Anterior cingulate cortex (tissue), 58 donors: ENCODE measurements around the gene TMED8.
"Not testable (repeated sequence)": the region's sequence is repeated elsewhere in the genome, so short reads cannot be mapped to it uniquely, and the experiment has no call there.

Experiments used
- DNase-seq, 58 donors: peaks; one replicate each; lab custom pipeline; 2025; lab: John Stamatoyannopoulos, UW

The TMED8 gene

GRCh38 chr14:77324289-77324688 is 52.6 kb downstream of the TMED8 start:
- no peak for DNase-seq

- no peak for DNase-seq
These were observed 53.3 kb downstream of the TMED8 start for GRCh38 chr14:77323571-77323970.

GRCh38 chr14:77322951-77323350 is 53.9 kb downstream of the TMED8 start:
- DNase-seq, result no peak

GRCh38 chr14:77322250-77322902 is 54.5 kb downstream of the TMED8 start:
- no peak for DNase-seq

GRCh38 chr14:77320238-77320935 is 56.5 kb downstream of the TMED8 start, which contains the start of gene POMT2:
TSS of gene POMT2 (minus strand) at chr14:77320883. CDS start at chr14:77320681, 202 bp downstream.
- peak; percentile 58 to 96 (median 92) for DNase-seq

- peak in 9 of 58 donors; percentile 9 to 64 (median 21) for DNase-seq
These were observed 57.5 kb downstream of the TMED8 start for GRCh38 chr14:77319422-77319821.

GRCh38 chr14:77318756-77319155 is 58.1 kb downstream of the TMED8 start:
- not testable (repeated sequence) for DNase-seq

- peak in 16 of 58 donors; percentile 14 to 56 (median 34) for DNase-seq
These were observed 58.8 kb downstream of the TMED8 start for GRCh38 chr14:77318006-77318553.

- DNase-seq, result peak in 5 of 58 donors; percentile 15 to 27 (median 21)
These were observed 60.0 kb downstream of the TMED8 start for GRCh38 chr14:77316872-77317301.

- DNase-seq, result no peak
These were observed 60.7 kb downstream of the TMED8 start for GRCh38 chr14:77316195-77316505.

GRCh38 chr14:77314539-77315457 is 62.1 kb downstream of the TMED8 start:
- DNase-seq, result peak in 5 of 58 donors; percentile 17 to 57 (median 48)

- peak in 17 of 58 donors; percentile 16 to 66 (median 33) for DNase-seq
These were observed 62.9 kb downstream of the TMED8 start for GRCh38 chr14:77314043-77314442.

GRCh38 chr14:77313371-77313770 is 63.5 kb downstream of the TMED8 start:
- no peak for DNase-seq

GRCh38 chr14:77311217-77311616 is 65.7 kb downstream of the TMED8 start:
- DNase-seq, result no peak

- peak in 1 of 58 donors; percentile 18 for DNase-seq
These were observed 66.9 kb downstream of the TMED8 start for GRCh38 chr14:77310026-77310425.

GRCh38 chr14:77309131-77309530 is 67.8 kb downstream of the TMED8 start:
- DNase-seq, result no peak

- DNase-seq, result peak in 45 of 58 donors; percentile 10 to 84 (median 55)
These were observed 69.9 kb downstream of the TMED8 start for GRCh38 chr14:77306851-77307496.

GRCh38 chr14:77306416-77306815 is 70.5 kb downstream of the TMED8 start:
- peak in 44 of 58 donors; percentile 10 to 93 (median 61) for DNase-seq

- peak in 43 of 58 donors; percentile 13 to 74 (median 45) for DNase-seq
These were observed 71.2 kb downstream of the TMED8 start for GRCh38 chr14:77305696-77306095.
